GM21717 (cell line): ENCODE measurements around the gene SND1.

Source experiments
- ATAC-seq: cut with Tn5 transposase; IDR thresholded peaks from one replicate; pipeline ENCODE4 v1.9.1; 2021; ENCODE audit warnings: mild to moderate bottlenecking, moderate library complexity; ENCODE audit not compliant: unreplicated experiment

SND1 gene

DNA sequence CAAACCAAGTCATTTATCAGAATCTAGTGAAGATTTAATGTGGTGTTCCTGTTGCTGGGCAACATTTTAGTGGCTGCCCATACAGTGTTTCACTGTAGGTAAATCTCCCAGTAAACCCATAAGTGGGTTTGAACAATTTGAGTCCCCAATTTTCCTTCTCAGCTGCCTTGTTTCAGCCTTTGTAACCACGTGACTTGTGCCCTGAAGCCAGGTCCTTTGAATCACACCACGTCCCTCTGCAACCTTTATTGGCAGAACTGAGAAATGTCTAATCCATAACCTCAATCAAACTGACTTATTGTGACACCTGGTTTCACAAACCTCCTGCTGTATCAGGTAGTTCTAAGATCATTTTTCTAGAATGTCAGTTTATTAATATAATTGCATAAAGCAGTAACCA lies 30.1 kb downstream of the SND1 start:
- ATAC-seq, result no peak

GRCh38 chr7:127683776-127684681 lies 32.0 kb downstream of the SND1 start:
- ATAC-seq, result peak; percentile 67

- no peak for ATAC-seq
Measured at GRCh38 chr7:127689194-127689772, 37.3 kb downstream of the SND1 start.

DNA sequence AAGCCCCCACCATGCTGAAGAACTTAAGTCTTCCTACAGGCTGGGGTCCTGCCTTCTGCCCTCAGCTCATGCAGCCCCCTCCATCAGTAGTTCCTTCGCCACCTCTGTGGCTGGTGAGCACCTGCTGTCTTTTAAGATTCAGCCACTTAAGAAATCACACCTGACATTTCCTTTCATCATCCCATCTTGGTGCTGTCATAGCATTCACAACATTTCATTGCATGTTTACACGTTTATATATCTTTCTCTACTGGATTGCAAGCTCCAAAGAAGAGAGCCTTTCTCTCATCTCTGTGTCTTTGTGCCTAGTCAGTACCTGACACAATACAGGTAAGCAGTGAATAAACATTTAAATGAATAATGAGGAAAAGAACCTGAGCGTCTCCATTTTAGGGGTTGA lies 38.3 kb downstream of the SND1 start:
- no peak for ATAC-seq

GRCh38 chr7:127690806-127691205 lies 38.8 kb downstream of the SND1 start:
- ATAC-seq, result no peak

DNA sequence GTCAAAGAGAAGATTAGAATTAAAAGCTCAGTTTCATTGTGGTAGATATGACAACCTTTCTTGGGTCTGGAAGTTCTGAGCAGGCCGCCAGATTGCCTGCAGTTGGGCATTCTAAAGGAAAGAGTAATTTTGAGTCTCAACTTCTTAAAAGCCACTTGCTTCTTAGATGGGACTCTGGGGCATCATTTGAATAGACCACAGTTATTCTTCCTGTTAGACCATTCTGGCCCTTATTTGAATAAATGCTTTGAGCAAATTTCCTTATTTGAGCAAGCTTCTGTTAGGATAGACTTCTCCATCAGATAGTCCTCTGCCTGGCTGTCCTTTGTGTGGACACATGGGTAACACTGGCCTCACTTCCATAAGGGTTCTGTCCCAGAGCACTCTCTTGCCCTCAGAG lies 40.2 kb downstream of the SND1 start:
- no peak for ATAC-seq

DNA sequence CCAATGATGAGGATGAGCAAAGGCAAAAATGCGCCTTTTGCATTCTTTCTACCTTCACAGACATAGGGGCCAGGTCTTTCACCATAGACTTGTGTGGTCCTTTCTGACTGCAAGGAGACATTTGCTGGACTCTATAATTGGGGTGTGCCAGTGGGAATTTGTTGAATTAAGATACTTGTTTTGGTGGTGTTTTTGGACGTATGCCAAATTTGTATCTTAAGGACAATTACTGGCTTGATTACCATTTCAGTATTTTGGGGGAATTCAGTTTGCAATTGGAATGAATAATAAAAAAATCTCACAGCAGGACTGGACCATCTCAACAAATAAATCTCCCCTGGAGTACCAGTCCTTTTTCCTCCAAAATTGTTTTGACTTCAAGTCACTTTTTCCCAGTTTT lies 47.9 kb downstream of the SND1 start:
- ATAC-seq, result no peak

DNA sequence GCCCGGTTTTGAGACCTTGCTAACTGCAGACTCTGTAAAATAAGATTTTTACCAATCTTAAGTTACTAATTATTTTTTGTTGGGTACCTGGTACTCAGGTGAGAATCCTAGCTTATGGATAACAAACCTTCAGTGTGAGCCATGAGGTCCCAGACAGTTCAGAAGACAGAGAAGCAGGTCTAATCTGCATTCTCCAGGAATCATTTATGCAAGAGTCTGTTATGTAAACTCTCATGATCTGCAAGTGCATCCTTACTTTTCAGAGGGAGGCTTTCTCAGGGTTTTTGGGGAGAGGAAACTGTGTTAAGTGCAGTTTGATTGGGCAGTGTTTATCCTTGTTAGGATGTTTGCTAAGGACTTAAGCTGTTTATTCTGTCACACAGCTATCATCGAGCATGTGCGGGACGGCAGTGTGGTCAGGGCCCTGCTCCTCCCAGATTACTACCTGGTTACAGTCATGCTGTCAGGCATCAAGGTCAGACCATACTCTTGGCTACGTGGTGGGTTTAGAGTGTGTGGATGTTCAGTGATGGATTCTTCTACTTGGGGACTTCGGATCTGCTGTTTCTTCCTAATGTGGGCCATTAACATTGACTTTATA lies 50.2 kb downstream of the SND1 start:
- no peak for ATAC-seq

GRCh38 chr7:127702938-127703337 lies 50.9 kb downstream of the SND1 start:
- no peak for ATAC-seq

DNA sequence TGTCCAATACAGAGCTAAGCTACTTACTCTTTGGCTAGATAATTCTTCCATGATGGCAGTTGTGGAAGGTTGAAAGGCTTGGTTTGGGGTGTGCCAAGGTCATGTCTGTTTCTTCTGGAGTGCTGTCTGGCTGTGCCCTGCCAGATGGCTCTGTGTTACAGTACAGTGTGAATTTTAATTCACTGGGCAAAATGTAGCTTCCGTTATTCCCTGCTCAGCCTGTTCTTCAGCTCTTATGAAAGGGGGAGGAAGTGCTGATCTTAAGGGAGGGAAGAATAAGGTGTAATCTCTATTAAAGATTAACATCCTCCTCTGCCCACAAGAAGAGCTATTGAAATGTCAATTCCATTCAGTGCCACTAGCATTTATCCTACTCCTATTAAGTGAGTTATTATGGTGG lies 52.2 kb downstream of the SND1 start:
- no peak for ATAC-seq

- no peak for ATAC-seq
Measured at GRCh38 chr7:127705461-127705959, 53.5 kb downstream of the SND1 start.

- no peak for ATAC-seq
Measured at GRCh38 chr7:127706766-127707165, 54.8 kb downstream of the SND1 start.

DNA sequence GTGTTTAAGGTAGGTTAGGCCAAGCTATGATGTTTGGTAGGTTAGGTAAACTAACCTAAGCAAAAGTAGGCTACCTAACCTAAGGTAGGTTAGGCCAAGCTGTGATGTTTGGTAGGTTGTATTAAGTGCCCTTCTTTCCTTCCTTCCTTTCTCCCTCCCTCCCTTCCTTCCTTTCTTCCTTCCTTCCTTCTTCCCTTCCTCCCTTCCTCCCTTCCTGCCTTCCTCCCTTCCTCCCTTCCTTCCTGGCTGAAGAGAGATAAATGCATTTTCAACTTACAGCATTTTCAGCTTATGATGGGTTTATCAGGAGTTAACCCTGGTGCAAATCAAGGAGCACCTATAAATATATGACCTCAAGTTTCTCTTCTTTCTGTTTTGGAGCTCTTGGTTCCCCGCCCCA lies 56.2 kb downstream of the SND1 start:
- ATAC-seq, result no peak

GRCh38 chr7:127708788-127709187 lies 56.8 kb downstream of the SND1 start:
- ATAC-seq, result no peak

DNA sequence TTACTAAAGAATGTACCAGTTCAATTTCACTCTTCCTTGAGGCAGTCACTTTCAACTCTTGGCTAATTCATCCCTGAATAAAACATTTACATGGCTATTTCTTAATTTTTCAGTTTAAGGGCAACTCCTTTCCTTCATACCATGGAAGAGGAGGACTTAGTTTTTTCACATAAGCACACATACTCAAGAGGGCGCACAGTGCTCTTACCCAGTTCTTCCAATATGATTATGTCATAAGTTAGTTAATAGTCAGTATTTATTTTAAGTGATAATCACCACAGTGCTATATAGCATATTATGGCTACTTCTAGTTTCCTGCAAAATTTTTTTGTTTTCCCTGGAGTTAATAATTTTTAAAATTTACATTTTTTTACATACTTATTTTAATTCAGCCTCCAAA lies 58.6 kb downstream of the SND1 start:
- ATAC-seq, result no peak

GRCh38 chr7:127711872-127712271 lies 59.9 kb downstream of the SND1 start:
- ATAC-seq, result no peak

- no peak for ATAC-seq
Measured at GRCh38 chr7:127713006-127713405, 61.0 kb downstream of the SND1 start.

- no peak for ATAC-seq
Measured at GRCh38 chr7:127713758-127714157, 61.8 kb downstream of the SND1 start.

GRCh38 chr7:127715272-127715671 lies 63.3 kb downstream of the SND1 start:
- no peak for ATAC-seq

DNA sequence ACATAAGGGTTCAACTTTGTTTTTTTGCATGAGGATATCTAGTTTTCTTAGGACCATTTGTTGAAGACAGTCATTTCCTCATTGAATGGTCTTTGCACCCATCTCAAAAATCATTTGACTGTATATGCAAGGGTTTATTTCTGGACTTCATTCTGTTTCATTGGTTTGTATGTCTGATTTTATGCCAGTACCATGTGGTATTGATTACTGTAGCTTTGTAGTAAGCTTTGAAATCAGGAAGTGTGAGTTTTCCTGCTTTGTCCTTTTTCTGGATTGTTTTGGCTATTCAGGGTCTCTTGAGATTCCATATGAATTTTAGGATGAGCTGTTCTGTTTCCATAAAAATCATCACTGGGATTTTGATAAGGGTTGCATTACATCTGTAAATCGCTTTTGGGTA lies 63.9 kb downstream of the SND1 start:
- ATAC-seq, result no peak

GRCh38 chr7:127717502-127718339 lies 65.7 kb downstream of the SND1 start:
- no peak for ATAC-seq
